ENCODE measurements around the gene RIBC2.

RIBC2 gene

GRCh38 chr22:45427114-45427513, 13.6 kb downstream of the RIBC2 start:
- H3K27me3 ChIP-seq (ENCODE audit: control insufficient read depth, insufficient read depth, low read length): no peaks in the 10 kb centered on the region
- H3K4me1 ChIP-seq: no peaks in the 10 kb centered on the region
- no peaks in the 10 kb centered on the region for H3K79me2 ChIP-seq
- no peak overlapping the region for H3K4me3 ChIP-seq (ENCODE audit: low read depth, low read length)
- H3K9me3 ChIP-seq (ENCODE audit: control insufficient read depth, low read length): no peaks in the 10 kb centered on the region
- no peak overlapping the region for H3K4me2 ChIP-seq (ENCODE audit: low read length)
- no peak overlapping the region for H2AFZ ChIP-seq
- no peak for TF ChIP-seq CTCF (IDR thresholded peaks at IDR 0.05)
- no peak overlapping the region for H3K27ac ChIP-seq
- no peak overlapping the region for H3K9ac ChIP-seq
- no peaks in the 10 kb centered on the region for H3K36me3 ChIP-seq (ENCODE audit: control insufficient read depth, insufficient read depth, low read length)

GRCh38 chr22:45428391-45429385, 15.2 kb downstream of the RIBC2 start:
- H3K4me2 ChIP-seq (ENCODE audit: low read length): no peak overlapping the region
- H3K4me1 ChIP-seq: no peaks in the 10 kb centered on the region
- no peaks in the 10 kb centered on the region for H3K27me3 ChIP-seq (ENCODE audit: control insufficient read depth, insufficient read depth, low read length)
- no peak overlapping the region for H2AFZ ChIP-seq
- no peaks in the 10 kb centered on the region for H3K79me2 ChIP-seq
- H3K27ac ChIP-seq: no peak overlapping the region
- no peak overlapping the region for H3K4me3 ChIP-seq (ENCODE audit: low read depth, low read length)
- no peaks in the 10 kb centered on the region for H3K36me3 ChIP-seq (ENCODE audit: control insufficient read depth, insufficient read depth, low read length)
- H3K9ac ChIP-seq: no peak overlapping the region
- no peak for TF ChIP-seq CTCF (IDR thresholded peaks at IDR 0.05)
- no peaks in the 10 kb centered on the region for H3K9me3 ChIP-seq (ENCODE audit: control insufficient read depth, low read length)

GRCh38 chr22:45429424-45429823, 15.9 kb downstream of the RIBC2 start:
- no peaks in the 10 kb centered on the region for H3K27me3 ChIP-seq (ENCODE audit: control insufficient read depth, insufficient read depth, low read length)
- H3K4me3 ChIP-seq (ENCODE audit: low read depth, low read length): no peak overlapping the region
- no peak for TF ChIP-seq CTCF (IDR thresholded peaks at IDR 0.05)
- H2AFZ ChIP-seq: no peak overlapping the region
- H3K4me1 ChIP-seq: no peaks in the 10 kb centered on the region
- H3K4me2 ChIP-seq (ENCODE audit: low read length): no peak overlapping the region
- no peak overlapping the region for H3K9ac ChIP-seq
- H3K9me3 ChIP-seq (ENCODE audit: control insufficient read depth, low read length): no peaks in the 10 kb centered on the region
- H3K27ac ChIP-seq: no peak overlapping the region
- no peaks in the 10 kb centered on the region for H3K79me2 ChIP-seq
- H3K36me3 ChIP-seq (ENCODE audit: control insufficient read depth, insufficient read depth, low read length): no peaks in the 10 kb centered on the region

- no peak overlapping the region for H3K4me2 ChIP-seq (ENCODE audit: low read length)
- H3K9me3 ChIP-seq (ENCODE audit: control insufficient read depth, low read length): no peaks in the 10 kb centered on the region
- H3K79me2 ChIP-seq: no peaks in the 10 kb centered on the region
- no peaks in the 10 kb centered on the region for H3K36me3 ChIP-seq (ENCODE audit: control insufficient read depth, insufficient read depth, low read length)
- H2AFZ ChIP-seq: no peak overlapping the region
- H3K4me1 ChIP-seq: no peaks in the 10 kb centered on the region
- H3K9ac ChIP-seq: no peak overlapping the region
- no peak overlapping the region for H3K4me3 ChIP-seq (ENCODE audit: low read depth, low read length)
- TF ChIP-seq CTCF (IDR thresholded peaks at IDR 0.05): no peak
- H3K27ac ChIP-seq: no peak overlapping the region
- H3K27me3 ChIP-seq (ENCODE audit: control insufficient read depth, insufficient read depth, low read length): no peaks in the 10 kb centered on the region
These were observed 16.7 kb downstream of the RIBC2 start for GRCh38 chr22:45429981-45430775.

Measured in parathyroid adenoma (tissue), 2 donors.